HG02943 (cell line): ENCODE results near the gene DCN.

Experiments
- ATAC-seq: cut with Tn5 transposase; IDR thresholded peaks from one replicate; pipeline ENCODE4 v1.9.1; 2021; ENCODE audit warnings: mild to moderate bottlenecking, low read depth, moderate library complexity; ENCODE audit not compliant: unreplicated experiment

Gene DCN

GRCh38 chr12:91142221-91142631, 40.4 kb downstream of the DCN start:
- ATAC-seq: no peak

DNA sequence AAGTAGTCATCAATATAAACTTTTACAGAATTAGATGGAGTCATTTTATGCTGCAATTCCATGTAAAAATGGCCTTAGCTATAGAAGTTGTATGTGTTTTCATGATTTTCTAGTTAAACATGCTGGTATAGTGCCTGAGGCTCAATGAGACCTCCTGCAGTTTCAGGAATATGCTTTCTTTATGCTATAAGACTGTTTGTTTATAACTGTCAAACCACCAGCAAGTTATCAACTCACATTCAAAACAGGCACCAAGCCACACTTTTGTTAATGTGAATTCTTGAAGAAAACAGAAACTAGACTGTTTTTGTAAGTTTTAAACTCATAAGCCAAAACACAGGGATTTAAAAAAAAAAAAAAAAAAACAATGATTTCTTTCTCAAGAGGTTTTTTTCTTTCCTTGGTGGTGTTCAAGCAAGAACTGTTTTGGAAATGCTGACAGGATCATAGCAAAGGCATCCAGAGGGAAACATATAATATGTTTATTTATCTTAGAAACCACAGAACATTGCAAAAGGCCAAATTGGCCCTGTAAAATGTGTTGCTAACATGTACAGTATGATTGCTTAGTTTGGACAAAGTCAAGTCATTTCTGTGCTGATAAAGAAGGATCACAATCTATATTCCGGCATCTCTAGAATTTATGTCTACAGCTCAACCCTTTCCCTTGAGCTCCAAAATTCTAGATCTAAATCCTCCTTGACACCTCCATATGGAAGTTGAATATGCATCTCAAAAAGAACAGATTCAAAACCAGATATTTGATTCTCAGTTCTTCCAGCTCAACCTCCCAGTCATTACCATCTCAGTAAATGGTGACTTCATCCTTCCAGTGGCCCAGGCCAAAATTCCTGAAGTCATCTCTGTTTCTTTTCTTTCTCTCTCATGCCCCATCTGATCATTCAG, 42.3 kb downstream of the DCN start:
- no peak for ATAC-seq

- no peak for ATAC-seq
These were observed 43.3 kb downstream of the DCN start for GRCh38 chr12:91139286-91139685.

GRCh38 chr12:91138337-91138920, 44.2 kb downstream of the DCN start:
- no peak for ATAC-seq

GRCh38 chr12:91133871-91134270, 48.7 kb downstream of the DCN start:
- ATAC-seq: no peak

GRCh38 chr12:91129662-91130362, 52.8 kb downstream of the DCN start:
- no peak for ATAC-seq

GRCh38 chr12:91127751-91128150, 54.9 kb downstream of the DCN start:
- ATAC-seq: no peak

- ATAC-seq: no peak
These were observed 55.3 kb downstream of the DCN start for GRCh38 chr12:91127306-91127705.

DNA sequence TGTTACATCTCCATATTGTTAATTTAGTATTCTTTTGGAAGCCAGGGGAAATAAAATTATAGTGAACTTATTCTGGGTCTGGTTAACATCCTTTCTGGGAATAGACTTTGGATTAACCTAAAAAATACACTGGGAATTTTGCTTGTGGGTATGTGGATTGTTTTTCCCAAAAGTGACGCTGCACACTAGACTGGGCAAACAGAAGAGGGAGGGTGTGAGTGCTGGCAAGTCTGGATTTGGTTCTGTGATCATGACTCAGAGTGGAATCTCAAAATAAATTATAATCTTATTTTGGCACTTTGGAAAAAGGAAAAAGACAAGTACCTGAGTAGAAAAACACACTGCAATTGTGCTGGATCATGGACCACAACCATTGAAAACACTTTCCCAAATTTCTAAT, 56.1 kb downstream of the DCN start:
- ATAC-seq: no peak

DNA sequence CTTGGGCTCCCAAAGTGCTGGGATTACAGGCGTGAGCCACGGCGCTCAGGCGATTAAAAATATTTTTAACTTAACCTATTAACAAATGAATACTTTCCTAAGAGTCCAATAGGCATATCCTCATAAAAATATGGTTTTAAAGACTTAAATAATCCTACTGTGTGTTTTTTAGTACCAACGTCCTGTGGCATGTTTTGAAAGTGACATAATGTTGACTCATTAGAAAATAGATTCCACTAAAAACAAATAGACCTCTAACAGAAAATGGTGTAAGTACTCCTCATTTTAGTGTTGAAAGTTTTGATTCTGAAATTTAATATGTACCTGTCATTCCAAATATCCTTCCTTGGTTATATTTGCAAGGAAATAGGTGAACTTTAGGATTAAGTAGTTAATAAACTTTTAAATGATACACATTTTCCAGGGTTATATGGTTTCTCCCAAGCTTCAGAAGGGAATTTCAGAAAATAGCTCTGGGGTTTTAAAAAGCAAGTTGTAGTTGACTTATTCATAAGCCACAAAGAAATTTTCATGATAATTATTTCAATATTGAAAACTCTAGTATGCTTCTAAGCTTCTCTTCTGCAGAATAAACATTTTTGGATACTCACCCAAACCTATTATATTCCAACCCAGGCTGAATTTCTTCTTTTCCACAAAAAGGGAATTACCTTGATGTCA, 59.2 kb downstream of the DCN start:
- no peak for ATAC-seq

DNA sequence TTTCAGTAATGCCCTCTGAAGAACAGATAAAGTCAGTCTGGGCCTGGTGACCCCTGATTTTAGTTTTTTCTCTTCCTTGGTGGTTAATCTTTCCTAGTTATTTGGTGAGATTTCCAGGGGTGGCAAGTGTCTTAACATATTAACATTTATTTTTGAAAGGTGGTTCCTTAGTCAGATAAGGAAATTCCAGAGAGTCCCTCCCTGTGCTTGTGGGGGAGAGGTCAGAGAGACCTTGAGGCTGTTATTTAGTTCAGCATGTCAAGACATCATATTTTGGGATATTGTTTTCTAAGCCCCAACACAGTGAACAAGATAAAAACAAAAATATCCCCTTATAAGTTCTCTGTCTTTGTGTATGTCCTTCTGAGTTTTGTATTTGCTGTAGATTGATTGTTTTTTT, 61.8 kb downstream of the DCN start:
- no peak for ATAC-seq

DNA sequence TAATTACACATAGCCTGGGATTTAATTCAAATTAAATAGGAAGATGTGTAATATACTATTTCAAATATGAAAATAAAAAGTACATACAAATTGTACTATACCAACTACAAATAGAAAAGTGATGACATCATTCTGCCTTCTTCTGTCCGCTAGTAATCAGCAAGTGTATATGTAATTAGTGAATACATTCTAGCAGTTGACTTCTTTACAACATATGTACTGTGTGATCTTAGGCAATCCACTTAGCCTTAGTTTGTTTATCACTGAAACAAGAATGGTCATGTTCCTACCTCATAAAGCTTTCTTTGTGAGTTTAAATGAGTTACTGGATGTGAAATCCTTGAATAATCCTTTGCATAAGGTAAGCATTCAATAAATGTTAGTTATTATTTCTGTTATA, 63.5 kb downstream of the DCN start:
- ATAC-seq: no peak

GRCh38 chr12:91113621-91114020, 69.0 kb downstream of the DCN start:
- ATAC-seq: no peak

- no peak for ATAC-seq
These were observed 71.0 kb downstream of the DCN start, which contains the start of gene LUM for GRCh38 chr12:91111366-91112325. TSS of gene LUM (minus strand) at chr12:91111494. CDS start at chr12:91108979, 2,515 bp downstream.

- ATAC-seq: no peak
These were observed 72.2 kb downstream of the DCN start for GRCh38 chr12:91110311-91110924.

- ATAC-seq: no peak
These were observed 72.9 kb downstream of the DCN start for GRCh38 chr12:91109581-91110310.

DNA sequence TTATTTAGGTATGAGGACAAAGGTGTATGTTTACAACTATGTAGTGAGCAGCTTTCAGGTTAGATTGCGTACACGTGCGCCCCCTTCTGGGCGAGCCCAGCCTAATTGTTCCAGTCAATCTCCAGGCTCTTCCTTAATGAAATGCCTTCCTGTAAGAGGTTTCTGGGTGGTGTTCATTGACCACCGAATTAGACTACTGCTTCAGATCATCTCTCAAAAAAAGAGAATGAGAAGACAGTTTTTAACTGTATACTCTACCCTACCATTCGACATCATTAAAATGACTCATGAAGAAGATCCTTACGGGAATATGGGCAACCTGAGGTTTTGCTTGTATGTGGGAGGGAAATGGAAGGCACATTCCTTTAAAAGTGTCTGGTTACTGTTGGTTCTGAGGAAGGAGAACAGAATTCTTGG, 73.5 kb downstream of the DCN start:
- ATAC-seq: no peak

DNA sequence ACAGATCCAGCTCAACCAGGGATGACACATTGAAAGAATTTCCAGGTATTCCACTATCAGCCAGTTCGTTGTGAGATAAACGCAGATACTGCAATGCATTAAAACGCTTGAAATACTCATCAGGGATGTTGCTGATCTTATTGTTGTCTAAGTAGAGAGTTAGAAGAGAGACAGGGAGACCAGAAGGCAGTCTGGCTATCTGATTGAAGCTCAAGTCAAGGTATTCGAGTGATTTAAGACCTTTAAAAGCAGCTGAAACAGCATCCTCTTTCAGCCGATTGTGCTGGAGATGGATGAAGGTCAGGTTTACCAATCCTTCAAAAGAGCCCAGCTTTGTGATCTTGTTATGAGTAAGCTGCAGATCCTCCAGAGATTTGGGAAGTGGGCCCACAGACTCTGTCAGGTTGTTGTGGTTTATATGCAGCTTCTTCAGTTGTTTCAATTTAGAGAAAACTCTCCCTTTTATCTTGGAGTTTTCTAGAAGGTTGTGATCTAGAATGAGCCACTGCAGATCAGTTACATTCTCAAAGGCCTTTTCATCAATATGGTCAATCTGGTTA, 74.3 kb downstream of the DCN start:
- no peak for ATAC-seq
